Peyer's patch (tissue), 4 donors: ENCODE measurements around the gene GSTT4.

Experiments used
- POLR2A ChIP-seq, 2 donors: fragments of 450-650 bp; IDR thresholded peaks; one replicate each; pipeline ENCODE4 v1.5.1; 2017; ENCODE audit warnings: antibody characterized with exemption in 2 of 2, mild to moderate bottlenecking in 2 of 2, moderate library complexity in 2 of 2
- TF ChIP-seq, protein P1 (sequence below), 6 experiments: fragments of 450-650 bp in 4 of 6; fragments of 200-600 bp in 2 of 6; sonication (generic) in 1 of 6; IDR thresholded peaks; one replicate each; pipeline ENCODE4 v1.5.1; 2017 to 2019; ENCODE audit warnings: antibody characterized with exemption in 6 of 6, mild to moderate bottlenecking in 3 of 6, moderate library complexity in 1 of 6

DNA sequence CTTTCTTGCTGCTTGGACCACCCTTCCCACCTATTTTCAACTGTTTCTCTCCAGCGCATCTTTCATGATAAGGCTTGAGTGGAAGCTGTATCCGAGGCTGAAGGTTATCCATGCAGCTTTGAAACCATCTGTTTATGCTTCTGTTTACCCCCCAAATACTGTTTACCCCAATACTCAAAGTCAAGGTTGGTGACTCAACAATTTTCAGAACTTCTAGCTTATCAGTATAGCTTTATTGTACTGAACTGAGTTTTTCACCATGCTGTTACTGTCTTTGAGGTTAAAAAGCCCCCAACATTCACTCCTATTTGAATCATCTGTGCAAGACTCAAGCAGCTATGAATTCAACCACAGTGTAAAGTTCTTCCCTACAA is 4.8 kb upstream of the GSTT4 start:
- TF ChIP-seq POLR2A (IDR thresholded peaks at IDR 0.05) = no peak
- TF ChIP-seq, protein P1, sequence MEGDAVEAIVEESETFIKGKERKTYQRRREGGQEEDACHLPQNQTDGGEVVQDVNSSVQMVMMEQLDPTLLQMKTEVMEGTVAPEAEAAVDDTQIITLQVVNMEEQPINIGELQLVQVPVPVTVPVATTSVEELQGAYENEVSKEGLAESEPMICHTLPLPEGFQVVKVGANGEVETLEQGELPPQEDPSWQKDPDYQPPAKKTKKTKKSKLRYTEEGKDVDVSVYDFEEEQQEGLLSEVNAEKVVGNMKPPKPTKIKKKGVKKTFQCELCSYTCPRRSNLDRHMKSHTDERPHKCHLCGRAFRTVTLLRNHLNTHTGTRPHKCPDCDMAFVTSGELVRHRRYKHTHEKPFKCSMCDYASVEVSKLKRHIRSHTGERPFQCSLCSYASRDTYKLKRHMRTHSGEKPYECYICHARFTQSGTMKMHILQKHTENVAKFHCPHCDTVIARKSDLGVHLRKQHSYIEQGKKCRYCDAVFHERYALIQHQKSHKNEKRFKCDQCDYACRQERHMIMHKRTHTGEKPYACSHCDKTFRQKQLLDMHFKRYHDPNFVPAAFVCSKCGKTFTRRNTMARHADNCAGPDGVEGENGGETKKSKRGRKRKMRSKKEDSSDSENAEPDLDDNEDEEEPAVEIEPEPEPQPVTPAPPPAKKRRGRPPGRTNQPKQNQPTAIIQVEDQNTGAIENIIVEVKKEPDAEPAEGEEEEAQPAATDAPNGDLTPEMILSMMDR (IDR thresholded peaks at IDR 0.05) = no peak
